Posterior cingulate gyrus (tissue), 11 donors: ENCODE data around the gene DDX41.

ENCODE experiments used
- DNase-seq, 10 donors: peaks; one replicate each; pipeline versions ENCODE4 v3.0.0 to v3.0.0-alpha.2; 2020 to 2021; ENCODE audit warnings: mixed read lengths in 3 of 10
- intact Hi-C: fragments of 100-400 bp; cut with DNase I; formaldehyde crosslinking; loops from one replicate; pipeline ENCODE4 v1.15.1; 2023

DDX41 gene

GRCh38 chr5:177501874-177502678, 14.7 kb downstream of the DDX41 start:
- intact Hi-C loops: loop anchor here (1.0 kb wide), 2 partner anchors 46 to 112 kb away; no protein-coding TSS in a partner anchor
- no peak for DNase-seq

- intact Hi-C loops: loop anchor here (1.0 kb wide), 2 partner anchors 45 to 111 kb away; no protein-coding TSS in a partner anchor
- DNase-seq: peak; percentile 86 to 99 (median 94)
These were observed 15.9 kb downstream of the DDX41 start for GRCh38 chr5:177500685-177501522.

GRCh38 chr5:177499842-177500241, 16.9 kb downstream of the DDX41 start:
- no peak for DNase-seq
- intact Hi-C loops: loop anchor here (5.0 kb wide), 1 partner anchor 98 kb away; the partner anchor contains the start of gene PFN3

- intact Hi-C loops: loop anchor here (5.0 kb wide), 1 partner anchor 96 kb away; the partner anchor contains the start of gene PFN3
- DNase-seq: no peak
These were observed 18.6 kb downstream of the DDX41 start for GRCh38 chr5:177498013-177498787.

GRCh38 chr5:177497292-177498012, 19.3 kb downstream of the DDX41 start, which contains the start of gene PDLIM7:
Gene PDLIM7 (minus strand): TSS chr5:177497604. CDS start chr5:177496512, 1,092 bp downstream.
- intact Hi-C loops: loop anchor here (5.0 kb wide), 1 partner anchor 95 kb away; the partner anchor contains the start of gene PFN3
- DNase-seq: peak; percentile 67 to 98 (median 86)

GRCh38 chr5:177496727-177497291, 20.0 kb downstream of the DDX41 start:
- no peak for DNase-seq
- intact Hi-C loops: loop anchor here (5.0 kb wide), 1 partner anchor 95 kb away; the partner anchor contains the start of gene PFN3

- no peak for DNase-seq
- intact Hi-C loops: loop anchor here (5.0 kb wide), 1 partner anchor 94 kb away; the partner anchor contains the start of gene PFN3
These were observed 20.6 kb downstream of the DDX41 start for GRCh38 chr5:177496070-177496726.

- intact Hi-C loops: loop anchor here (5.0 kb wide), 1 partner anchor 93 kb away; the partner anchor contains the start of gene PFN3
These were observed 21.3 kb downstream of the DDX41 start for GRCh38 chr5:177495243-177496060.

GRCh38 chr5:177494346-177495195, 22.2 kb downstream of the DDX41 start:
- peak in 1 of 10 donors; percentile 91 for DNase-seq

More at GRCh38 chr5:177495243-177496060, 21.3 kb downstream of the DDX41 start:
- DNase-seq: no peak

GRCh38 chr5:177493795-177494345, 22.9 kb downstream of the DDX41 start:
- intact Hi-C loops: no loop called here
- no peak for DNase-seq

More at GRCh38 chr5:177494346-177495195, 22.2 kb downstream of the DDX41 start:
- intact Hi-C loops: loop anchor here (5.0 kb wide), 1 partner anchor 92 kb away; the partner anchor contains the start of gene PFN3

GRCh38 chr5:177492841-177493240, 23.9 kb downstream of the DDX41 start:
- intact Hi-C loops: no loop called here
- DNase-seq: no peak

- DNase-seq: no peak
- intact Hi-C loops: no loop called here
These were observed 24.6 kb downstream of the DDX41 start for GRCh38 chr5:177491983-177492746.

- DNase-seq: no peak
- intact Hi-C loops: no loop called here
These were observed 25.3 kb downstream of the DDX41 start for GRCh38 chr5:177491429-177491945.

GRCh38 chr5:177490992-177491391, 25.8 kb downstream of the DDX41 start:
- no peak for DNase-seq
- intact Hi-C loops: no loop called here
